Activated CD8-positive, alpha-beta memory T cell treated with anti-CD3 and anti-CD28 coated beads, Interleukin-2, amount 50 U/mL, for 24 hours (primary cell): ENCODE measurements around the gene NR2E1.

Experiments used
- DNase-seq: peaks from one replicate; pipeline ENCODE4 v3.0.0-alpha.2; 2020; ENCODE audit errors: extremely low read depth

The NR2E1 gene

GRCh38 chr6:108171291-108171917 is 5.6 kb downstream of the NR2E1 start:
- no peak for DNase-seq

- no peak for DNase-seq
Observed at GRCh38 chr6:108171918-108172516, 6.2 kb downstream of the NR2E1 start.

GRCh38 chr6:108174371-108175175 is 8.8 kb downstream of the NR2E1 start:
- DNase-seq = no peak

- DNase-seq = no peak
Observed at GRCh38 chr6:108175176-108175591, 9.4 kb downstream of the NR2E1 start.

GRCh38 chr6:108175592-108176279 is 9.9 kb downstream of the NR2E1 start:
- DNase-seq = no peak

DNA sequence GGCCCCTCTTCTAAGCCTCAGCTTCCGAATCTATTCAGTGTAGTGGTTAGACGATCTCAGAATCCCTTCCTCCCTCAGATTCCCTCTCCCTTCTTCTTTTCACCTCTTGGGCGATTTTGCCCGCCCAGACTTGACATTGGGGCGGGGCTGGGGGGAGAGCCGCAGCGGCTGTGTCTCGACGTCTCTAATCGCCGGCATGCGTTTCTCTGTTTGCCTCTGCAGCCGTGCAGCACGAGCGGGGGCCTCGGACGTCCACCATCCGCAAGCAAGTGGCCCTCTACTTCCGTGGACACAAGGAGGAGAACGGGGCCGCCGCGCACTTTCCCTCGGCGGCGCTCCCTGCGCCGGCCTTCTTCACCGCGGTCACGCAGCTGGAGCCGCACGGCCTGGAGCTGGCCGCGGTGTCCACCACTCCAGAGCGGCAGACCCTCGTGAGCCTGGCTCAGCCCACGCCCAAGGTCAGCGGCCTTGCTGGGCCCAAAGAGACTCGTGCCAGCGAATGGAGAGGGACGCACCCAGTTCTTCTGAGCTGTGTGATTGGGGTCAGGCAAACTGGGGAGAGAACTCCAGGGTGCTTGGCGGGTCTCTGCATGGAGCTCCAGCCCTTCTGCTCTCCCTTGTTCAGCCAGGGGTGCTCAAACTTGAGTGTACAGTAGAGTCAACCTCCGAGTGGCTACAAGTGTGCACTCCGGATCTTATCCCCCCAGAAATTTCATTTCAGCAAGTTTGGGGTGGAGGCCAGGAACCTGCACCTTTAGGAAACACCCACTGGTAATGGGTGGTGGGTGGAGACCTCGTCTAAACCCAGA is 10.7 kb downstream of the NR2E1 start:
- no peak for DNase-seq

GRCh38 chr6:108179741-108180140 is 13.9 kb downstream of the NR2E1 start:
- no peak for DNase-seq

DNA sequence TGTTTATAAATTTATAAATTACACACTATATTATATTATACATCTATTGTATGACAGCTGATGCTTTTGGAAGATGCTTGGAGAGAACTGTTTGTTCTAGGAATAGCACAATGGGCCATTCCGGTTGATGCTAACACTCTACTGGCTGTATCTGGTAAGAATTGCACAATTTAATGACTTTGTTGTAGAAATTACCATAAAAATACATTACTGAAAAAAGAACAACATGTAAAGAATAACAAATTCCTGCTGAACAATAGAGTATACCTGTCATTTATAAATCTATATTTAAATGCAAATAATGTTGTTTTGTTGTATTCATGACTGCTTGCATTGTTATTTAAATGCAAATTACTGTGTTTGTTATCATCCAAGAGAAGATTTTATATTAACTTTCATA is 14.4 kb downstream of the NR2E1 start:
- DNase-seq = no peak

DNA sequence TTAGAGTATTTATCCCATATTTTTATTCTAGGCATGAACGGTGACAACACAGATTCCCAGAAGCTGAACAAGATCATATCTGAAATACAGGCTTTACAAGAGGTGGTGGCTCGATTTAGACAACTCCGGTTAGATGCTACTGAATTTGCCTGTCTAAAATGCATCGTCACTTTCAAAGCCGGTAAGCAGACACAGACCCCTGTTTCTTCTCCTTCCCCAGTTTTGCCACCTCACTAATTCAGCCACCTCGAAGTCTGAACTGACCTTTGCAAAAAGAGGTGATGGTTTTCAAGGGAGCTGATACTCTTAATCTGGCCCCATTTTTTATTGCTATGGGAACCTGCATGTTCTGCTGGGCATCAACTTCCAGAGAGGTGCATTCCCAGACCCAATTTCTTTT is 15.0 kb downstream of the NR2E1 start:
- DNase-seq = no peak

GRCh38 chr6:108186226-108186625 is 20.4 kb downstream of the NR2E1 start:
- no peak for DNase-seq

- DNase-seq = no peak
Observed at GRCh38 chr6:108187519-108187918, 21.7 kb downstream of the NR2E1 start.

GRCh38 chr6:108193131-108193530 is 27.3 kb downstream of the NR2E1 start:
- DNase-seq = no peak

DNA sequence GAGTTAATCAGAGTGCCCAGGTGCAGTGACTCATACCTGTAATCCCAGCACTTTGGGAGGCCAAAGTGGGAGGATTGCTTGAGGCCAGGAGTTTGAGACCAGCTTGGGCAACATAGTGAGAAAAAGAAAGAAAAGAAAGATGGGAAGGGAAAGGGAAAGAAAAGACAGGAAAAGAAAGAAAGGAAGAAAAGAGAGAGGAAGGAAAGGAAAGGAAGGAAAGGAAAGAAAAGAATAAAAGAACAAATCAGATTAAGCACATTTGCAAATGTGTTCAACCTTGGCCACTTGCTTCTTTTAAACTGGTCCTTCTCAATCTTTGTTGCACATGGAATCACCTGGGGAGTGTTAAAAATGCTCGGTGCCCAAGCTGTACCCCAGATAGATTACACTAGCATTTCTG is 28.0 kb downstream of the NR2E1 start:
- DNase-seq = no peak

GRCh38 chr6:108194503-108194902 is 28.7 kb downstream of the NR2E1 start:
- DNase-seq = no peak

GRCh38 chr6:108195209-108195608 is 29.4 kb downstream of the NR2E1 start:
- no peak for DNase-seq

GRCh38 chr6:108198761-108199498 is 33.1 kb downstream of the NR2E1 start:
- DNase-seq = no peak

DNA sequence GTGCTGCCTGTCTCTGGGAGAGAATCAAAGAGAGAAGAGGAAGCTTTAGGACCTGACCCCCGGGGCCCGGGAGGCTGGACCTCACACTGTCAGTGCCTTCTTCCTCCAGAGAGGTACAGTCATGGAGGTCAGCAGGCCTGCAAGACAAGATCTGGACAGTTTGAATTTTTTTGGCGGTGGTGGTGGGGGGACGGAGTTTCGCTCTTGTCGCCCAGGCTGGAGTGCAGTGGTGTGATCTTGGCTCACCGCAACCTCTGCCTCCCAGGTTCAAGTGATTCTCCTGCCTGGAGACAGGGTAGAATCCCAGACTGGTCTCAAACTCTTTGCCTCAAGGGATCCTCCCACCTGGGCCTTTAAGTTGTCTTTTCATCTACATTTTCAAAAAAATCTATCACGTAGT is 34.4 kb downstream of the NR2E1 start:
- no peak for DNase-seq

- no peak for DNase-seq
Observed at GRCh38 chr6:108200631-108201030, 34.8 kb downstream of the NR2E1 start.

DNA sequence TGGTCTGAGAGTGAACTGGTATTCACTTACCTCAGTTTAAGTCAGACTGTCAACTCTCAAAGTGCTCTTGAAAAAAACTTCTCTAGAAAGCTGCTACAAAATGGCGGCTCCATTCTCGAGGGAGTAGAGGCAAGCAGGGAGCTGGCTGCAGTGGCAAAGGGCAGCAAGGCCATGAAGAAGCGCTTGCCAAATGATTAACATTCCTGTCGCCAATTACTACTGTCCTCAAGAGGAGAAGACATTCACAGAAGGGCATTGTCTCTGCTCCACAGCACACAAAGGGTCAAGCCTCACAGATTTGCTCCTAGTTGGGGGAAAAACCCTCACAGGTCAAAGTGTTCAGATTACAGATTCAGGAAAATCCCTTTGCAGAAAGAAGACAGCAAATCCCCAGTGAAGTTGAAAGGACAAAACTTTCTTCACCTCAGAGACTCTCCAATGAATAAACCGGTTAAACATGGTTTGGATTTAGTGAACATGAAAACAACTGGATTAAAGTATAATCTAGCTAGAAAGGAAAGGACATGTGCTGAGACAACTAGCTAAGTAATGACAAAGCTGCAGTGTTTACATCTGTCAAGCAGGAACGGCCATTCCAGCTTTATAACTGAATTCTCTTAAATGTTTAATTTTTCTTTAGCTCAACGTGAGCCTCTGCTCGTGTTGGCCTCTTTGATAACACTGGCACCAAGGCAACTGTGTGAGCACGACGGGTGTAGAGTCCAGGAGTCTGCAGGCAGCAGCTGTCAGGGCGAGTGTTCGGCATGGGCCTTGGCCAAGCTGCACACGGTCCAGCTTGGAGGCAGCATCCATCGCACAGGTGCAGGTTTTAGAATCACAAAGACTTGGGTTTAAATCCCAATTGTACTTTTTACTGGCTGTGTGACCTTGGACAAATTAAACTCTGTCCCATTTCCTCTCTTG is 37.6 kb downstream of the NR2E1 start:
- no peak for DNase-seq

DNA sequence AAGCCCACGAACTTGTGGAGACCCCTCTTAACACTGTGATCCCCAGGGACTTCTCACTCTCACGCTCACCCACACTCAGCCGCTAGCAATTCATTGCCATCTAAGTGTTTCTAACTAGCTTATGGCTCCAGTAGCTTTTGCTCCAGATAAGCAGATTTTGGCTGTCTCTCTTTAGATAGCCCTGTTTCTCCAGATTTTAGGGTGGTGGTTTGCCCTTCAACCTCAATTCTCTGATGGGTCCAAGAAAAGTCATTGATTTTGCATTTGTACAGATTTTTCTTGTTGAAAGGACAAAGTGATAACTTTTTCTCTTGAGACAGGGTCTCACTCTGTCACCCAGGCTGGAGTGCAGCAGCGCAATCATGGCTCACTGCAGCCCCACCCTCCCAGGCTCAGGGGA is 41.2 kb downstream of the NR2E1 start:
- DNase-seq = no peak
